Endodermal cell (in vitro differentiated cells): ENCODE data around the gene SLC52A3. TPM values are rescaled to one million over a fixed set of nuclear protein-coding genes. Genes with fewer than 3 reads are reported as not detected.

Source experiments
- DNase-seq: peaks from one replicate; pipeline ENCODE4 v3.0.0-alpha.2; 2017
- H3K27ac ChIP-seq: 2 replicates; pipeline ENCODE4 v1.5.1; 2013; ENCODE audit warnings: mild to moderate bottlenecking, low read depth, low read length, moderate library complexity
- H3K27me3 ChIP-seq: 2 replicates; pipeline ENCODE4 v1.6.1; 2013; ENCODE audit warnings: mild to moderate bottlenecking, low read length, moderate library complexity; ENCODE audit not compliant: insufficient read depth, control insufficient read depth, poor library complexity, severe bottlenecking
- H3K36me3 ChIP-seq: 2 replicates; pipeline ENCODE4 v1.7.0; 2013; ENCODE audit warnings: mild to moderate bottlenecking, low read length, moderate library complexity; ENCODE audit not compliant: control insufficient read depth, insufficient read depth
- H3K4me1 ChIP-seq: one replicate; pipeline ENCODE4 v1.7.0; 2013; ENCODE audit warnings: low read length; ENCODE audit not compliant: control insufficient read depth, insufficient read depth
- H3K4me3 ChIP-seq: 2 replicates; pipeline ENCODE4 v1.5.1; 2013; ENCODE audit warnings: mild to moderate bottlenecking, low read length, moderate library complexity
- H3K9ac ChIP-seq: 2 replicates; pipeline ENCODE4 v1.6.1; 2013; ENCODE audit warnings: mild to moderate bottlenecking, low read length, moderate library complexity; ENCODE audit not compliant: poor library complexity, severe bottlenecking; ENCODE audit errors: extremely low read depth
- H3K9me3 ChIP-seq: 2 replicates; pipeline ENCODE4 v1.6.1; 2013; ENCODE audit warnings: mild to moderate bottlenecking, low read length, moderate library complexity; ENCODE audit not compliant: control insufficient read depth
- H3K27ac Mint-ChIP-seq: 2 replicates; pipeline ENCODE4 v1.8.0; 2020; ENCODE audit warnings: mixed read lengths
- H3K27me3 Mint-ChIP-seq: 2 replicates; pipeline ENCODE4 v1.8.0; 2021; ENCODE audit warnings: mild to moderate bottlenecking, mixed read lengths; ENCODE audit not compliant: insufficient read depth
- H3K36me3 Mint-ChIP-seq: 2 replicates; pipeline ENCODE4 v1.8.0; 2020; ENCODE audit warnings: low read depth, mixed read lengths
- H3K4me1 Mint-ChIP-seq: 2 replicates; pipeline ENCODE4 v1.8.0; 2020; ENCODE audit warnings: mixed read lengths
- H3K4me3 Mint-ChIP-seq: 2 replicates; pipeline ENCODE4 v1.8.0; 2020; ENCODE audit warnings: mild to moderate bottlenecking, moderate library complexity, mixed read lengths
- H3K9me3 Mint-ChIP-seq: 2 replicates; pipeline ENCODE4 v1.8.0; 2020; ENCODE audit warnings: mild to moderate bottlenecking, mixed read lengths
- CTCF ChIP-seq: fragments of 200-600 bp; sonication (generic); conservative IDR thresholded peaks from 2 replicates; pipeline ENCODE4 v1.5.0; 2021; ENCODE audit warnings: antibody characterized with exemption, mild to moderate bottlenecking
- WGBS, 2 experiments: methylation state at CpG; one replicate each; pipeline versions ENCODE4 v1.1.5 to v1.1.7; 2013; ENCODE audit warnings: missing lambda C conversion rate in 2 of 2, mixed read lengths in 1 of 2; ENCODE audit not compliant: insufficient coverage in 1 of 2, insufficient read length in 1 of 2; 5-methylcytosine and 5-hydroxymethylcytosine counted together
- total RNA-seq, 2 donors: library from RNA; stranded (reverse); fragmentation: NEBNext Ultra II Directional in 1 of 2; extraction: Animal tissue kit (Norgen Biotek cat#: 25700) in 1 of 2; gene quantifications; 2 replicates in 1 of 2; 3 replicates in 1 of 2; pipeline ENCODE4 v1.2.1, GENCODE V29; 2021

Gene SLC52A3
- total RNA-seq, 2 donors from 2014 or later = 3.1 to 5.7 TPM

GRCh38 chr20:779771-780170, 11.5 kb upstream of the SLC52A3 start:
- H3K36me3 Mint-ChIP-seq = peaks cover 1% of the 10 kb centered on the region
- no peak for DNase-seq
- Histone ChIP-seq H3K36me3 (no peaks in the 10 kb centered on the region), H3K9ac (no peak overlapping the region), H3K4me3 (no peak overlapping the region), H3K9me3 (peaks cover 18% of the 10 kb centered on the region), H3K4me1 (no peaks in the 10 kb centered on the region), H3K27me3 (no peaks in the 10 kb centered on the region), H3K27ac (no peak overlapping the region)
- H3K9me3 Mint-ChIP-seq = peaks cover 18% of the 10 kb centered on the region
- whole genome bisulfite sequencing, 2 experiments = 86 to 88% methylated on average over 3 of the region's 3 CpGs
- H3K4me3 Mint-ChIP-seq = no peak overlapping the region
- peaks cover 18% of the 10 kb centered on the region for H3K4me1 Mint-ChIP-seq
- no peak overlapping the region for H3K27ac Mint-ChIP-seq
- H3K27me3 Mint-ChIP-seq = peaks cover 2% of the 10 kb centered on the region
- no peak for TF ChIP-seq CTCF

DNA sequence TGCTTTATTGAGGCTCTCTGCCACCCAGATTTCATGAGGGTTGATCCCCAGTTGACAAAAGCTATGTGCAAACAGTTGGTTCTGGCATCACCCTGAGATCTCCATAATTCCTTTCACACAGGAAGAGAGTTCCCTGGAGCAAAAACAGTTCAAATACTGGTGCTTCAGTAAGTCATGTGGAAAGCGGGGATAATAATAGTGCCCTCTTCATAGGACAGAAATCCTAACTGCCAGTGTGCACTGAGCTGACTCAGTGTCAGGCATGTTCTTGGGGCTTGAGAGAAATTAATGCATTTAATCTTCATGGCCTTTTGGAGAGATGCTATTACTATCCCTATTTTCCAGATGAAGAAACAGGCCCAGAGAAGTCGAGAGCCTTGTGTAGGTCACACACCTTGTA, 7.9 kb upstream of the SLC52A3 start:
- Mint-ChIP-seq H3K9me3 (no peaks in the 10 kb centered on the region), H3K4me3 (no peak overlapping the region), H3K27ac (no peak overlapping the region), H3K36me3 (no peaks in the 10 kb centered on the region), H3K27me3 (no peaks in the 10 kb centered on the region), H3K4me1 (peaks cover 18% of the 10 kb centered on the region)
- no peaks in the 10 kb centered on the region for H3K4me1 ChIP-seq
- H3K9me3 ChIP-seq = peaks cover 1% of the 10 kb centered on the region
- 92 to 100% methylated on average over 1 to 2 of the region's 2 CpGs for WGBS, 2 experiments
- H3K9ac ChIP-seq = no peak overlapping the region
- no peak for TF ChIP-seq CTCF
- no peaks in the 10 kb centered on the region for H3K27me3 ChIP-seq
- DNase-seq = no peak
- no peak overlapping the region for H3K27ac ChIP-seq
- H3K36me3 ChIP-seq = no peaks in the 10 kb centered on the region
- no peak overlapping the region for H3K4me3 ChIP-seq

DNA sequence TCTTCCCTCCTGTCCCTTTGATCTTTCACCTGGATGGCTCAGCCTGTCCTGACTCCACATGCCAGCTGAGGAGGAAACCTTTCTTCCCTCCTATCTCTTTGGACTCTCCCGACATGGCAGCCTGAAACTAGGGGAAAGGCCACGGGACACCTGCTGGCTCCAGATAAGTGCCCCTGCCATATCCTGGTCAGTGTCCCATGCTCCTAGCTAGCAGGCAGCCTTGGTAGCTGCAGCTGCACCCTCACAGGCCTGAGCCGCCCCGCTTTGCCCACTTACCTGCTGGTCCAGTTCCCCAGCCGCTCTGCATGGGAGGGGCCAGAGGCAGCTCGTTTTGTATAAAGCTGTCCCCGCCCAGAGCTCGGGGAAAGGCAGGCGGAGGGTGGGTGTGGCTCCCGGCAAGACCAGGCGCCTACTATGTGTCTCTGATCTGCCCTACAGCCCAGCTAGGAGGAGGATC, 7.4 kb upstream of the SLC52A3 start:
- 60 to 71% methylated on average over 8 to 11 of the region's 11 CpGs for WGBS, 2 experiments
- Mint-ChIP-seq H3K9me3 (peaks cover 2% of the 10 kb centered on the region), H3K27ac (peak overlapping the region; percentile 82), H3K4me3 (peak overlapping the region; percentile 40), H3K4me1 (peaks cover 18% of the 10 kb centered on the region), H3K27me3 (no peaks in the 10 kb centered on the region), H3K36me3 (no peaks in the 10 kb centered on the region)
- Histone ChIP-seq H3K9me3 (peaks cover 6% of the 10 kb centered on the region), H3K27ac (no peak overlapping the region), H3K27me3 (no peaks in the 10 kb centered on the region), H3K4me3 (no peak overlapping the region), H3K4me1 (no peaks in the 10 kb centered on the region), H3K9ac (no peak overlapping the region), H3K36me3 (no peaks in the 10 kb centered on the region)
- no peak for TF ChIP-seq CTCF
- DNase-seq = peak; percentile 89
